Stomach (tissue), 4 donors: ENCODE data around the gene CHAF1A.

Experiments
- POLR2A ChIP-seq, 4 donors: fragments of 450-650 bp; IDR thresholded peaks; one replicate each; pipeline ENCODE4 v1.6.1; 2016; ENCODE audit warnings: antibody characterized with exemption in 4 of 4, control low read depth in 2 of 4, mild to moderate bottlenecking in 1 of 4, moderate library complexity in 1 of 4
- TF ChIP-seq, protein P1 (sequence below), 7 experiments: fragments of 450-650 bp in 4 of 7; fragments of 200-600 bp in 3 of 7; sonication (generic) in 3 of 7; IDR thresholded peaks; one replicate each; pipeline ENCODE4 v1.5.1; 2016 to 2019; ENCODE audit warnings: antibody characterized with exemption in 7 of 7, control low read depth in 2 of 7, mild to moderate bottlenecking in 1 of 7

DNA sequence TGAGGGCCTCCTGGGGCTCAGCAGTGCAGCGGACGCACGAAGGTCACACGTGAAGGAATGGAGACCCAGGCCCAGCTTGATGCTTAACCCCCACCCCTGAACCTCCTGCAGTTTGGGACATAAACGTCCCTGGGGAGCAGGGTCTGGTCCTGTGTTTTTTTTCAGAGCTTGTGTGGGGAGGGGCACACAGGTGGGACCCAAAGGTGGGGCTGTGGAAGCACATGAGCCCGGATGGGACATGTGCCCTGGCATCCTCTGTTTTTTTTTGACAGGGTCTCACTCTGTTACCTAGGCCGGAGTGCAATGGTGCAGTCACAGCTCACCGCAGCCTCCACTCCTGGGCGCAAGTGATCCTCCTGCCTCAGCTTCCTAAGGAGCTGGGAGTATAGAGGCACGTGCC, 34.7 kb downstream of the CHAF1A start:
- no peak for TF ChIP-seq POLR2A (IDR thresholded peaks at IDR 0.05)
- TF ChIP-seq, protein P1, sequence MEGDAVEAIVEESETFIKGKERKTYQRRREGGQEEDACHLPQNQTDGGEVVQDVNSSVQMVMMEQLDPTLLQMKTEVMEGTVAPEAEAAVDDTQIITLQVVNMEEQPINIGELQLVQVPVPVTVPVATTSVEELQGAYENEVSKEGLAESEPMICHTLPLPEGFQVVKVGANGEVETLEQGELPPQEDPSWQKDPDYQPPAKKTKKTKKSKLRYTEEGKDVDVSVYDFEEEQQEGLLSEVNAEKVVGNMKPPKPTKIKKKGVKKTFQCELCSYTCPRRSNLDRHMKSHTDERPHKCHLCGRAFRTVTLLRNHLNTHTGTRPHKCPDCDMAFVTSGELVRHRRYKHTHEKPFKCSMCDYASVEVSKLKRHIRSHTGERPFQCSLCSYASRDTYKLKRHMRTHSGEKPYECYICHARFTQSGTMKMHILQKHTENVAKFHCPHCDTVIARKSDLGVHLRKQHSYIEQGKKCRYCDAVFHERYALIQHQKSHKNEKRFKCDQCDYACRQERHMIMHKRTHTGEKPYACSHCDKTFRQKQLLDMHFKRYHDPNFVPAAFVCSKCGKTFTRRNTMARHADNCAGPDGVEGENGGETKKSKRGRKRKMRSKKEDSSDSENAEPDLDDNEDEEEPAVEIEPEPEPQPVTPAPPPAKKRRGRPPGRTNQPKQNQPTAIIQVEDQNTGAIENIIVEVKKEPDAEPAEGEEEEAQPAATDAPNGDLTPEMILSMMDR (IDR thresholded peaks at IDR 0.05), result no peak
